ENCODE measurements around the gene SLC27A5. TPM values are rescaled to one million over a fixed set of nuclear protein-coding genes. Genes with fewer than 3 reads are reported as not detected.

Gene SLC27A5
- total RNA-seq, 1 experiment from 2014 or later = 17.1 TPM

DNA sequence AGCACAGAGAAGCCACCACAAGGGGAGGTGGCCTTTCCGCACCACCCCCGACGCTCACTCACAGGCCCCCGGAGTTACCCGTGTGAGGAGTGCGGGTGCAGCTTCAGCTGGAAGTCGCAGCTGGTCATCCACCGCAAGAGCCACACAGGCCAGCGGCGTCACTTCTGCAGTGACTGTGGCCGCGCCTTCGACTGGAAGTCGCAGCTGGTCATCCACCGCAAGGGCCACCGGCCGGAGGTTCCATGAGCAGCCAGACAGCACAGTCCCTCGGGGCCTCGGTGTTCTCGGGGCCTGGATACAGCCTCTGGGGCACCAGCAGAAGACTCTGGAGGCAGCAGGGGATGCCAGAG is 31.3 kb downstream of the SLC27A5 start:
- Histone ChIP-seq H2AFZ (ENCODE audit: low read length) (no peak overlapping the region), H3K18ac (ENCODE audit: insufficient read length, low read depth, low read length) (no peak overlapping the region), H3K9ac (ENCODE audit: extremely low read depth, insufficient read length, low read length) (no peak overlapping the region), H2BK12ac (ENCODE audit: insufficient read length, low read depth, low read length) (no peak overlapping the region), H2BK120ac (ENCODE audit: low read depth, low read length, poor library complexity, severe bottlenecking) (no peak overlapping the region), H3K4me2 (ENCODE audit: insufficient read depth, insufficient read length, low read length) (no peak overlapping the region), H4K91ac (ENCODE audit: insufficient read length, low read depth, low read length) (no peak overlapping the region), H3K23me2 (ENCODE audit: insufficient read length, low read depth, low read length, poor library complexity, severe bottlenecking) (peaks cover 7% of the 10 kb centered on the region), H3T11ph (ENCODE audit: low read length) (no peak overlapping the region), H3K9me3 (ENCODE audit: control insufficient read depth, low read depth, low read length) (no peaks in the 10 kb centered on the region), H4K20me1 (ENCODE audit: control insufficient read depth, insufficient read depth, insufficient read length) (no peaks in the 10 kb centered on the region), H2AK5ac (ENCODE audit: insufficient read length, low read length) (no peak overlapping the region), H3K27me3 (ENCODE audit: insufficient read depth, low read length) (no peaks in the 10 kb centered on the region), H2BK15ac (ENCODE audit: low read depth, low read length) (no peak overlapping the region), H3K4me1 (ENCODE audit: insufficient read depth, low read length) (no peaks in the 10 kb centered on the region), H3K56ac (ENCODE audit: insufficient read length, low read depth, low read length) (no peak overlapping the region), H4K5ac (ENCODE audit: insufficient read length, low read depth, low read length) (no peak overlapping the region), H4K8ac (replicated peaks; ENCODE audit: insufficient read length, low read depth, low read length) (no peak overlapping the region), H2BK5ac (ENCODE audit: insufficient read length, low read length) (no peak overlapping the region), H3K14ac (ENCODE audit: insufficient read depth, low read length) (no peak overlapping the region), H3K23ac (ENCODE audit: insufficient read length, low read depth, low read length) (no peak overlapping the region), H3K79me1 (ENCODE audit: insufficient read depth, low read depth, low read length, poor library complexity, severe bottlenecking) (no peaks in the 10 kb centered on the region), H2BK20ac (ENCODE audit: low read depth, low read length, poor library complexity, severe bottlenecking) (no peak overlapping the region), H3K4ac (ENCODE audit: low read depth, low read length) (no peak overlapping the region), H3K79me2 (ENCODE audit: insufficient read depth, low read length) (no peaks in the 10 kb centered on the region), H3K27ac (ENCODE audit: insufficient read length, low read depth, low read length) (no peak overlapping the region)
- peaks cover 0 to 7% (median 2%) of the 10 kb centered on the region in 3 experiments; a peak in 3 of 7 replicates for H3K36me3 Mint-ChIP-seq (ENCODE audit: insufficient read depth in 1 of 3, low read depth in 3 of 3)
- no peaks in the 10 kb centered on the region for H3K9me3 Mint-ChIP-seq
- TF ChIP-seq CTCF (conservative IDR thresholded peaks at IDR 0.05) = no peak
- DNase-seq = no peak
- H3K27ac Mint-ChIP-seq = no peak overlapping the region
- no peaks in the 10 kb centered on the region; the same call in 1 of the 2 replicates for H3K27me3 Mint-ChIP-seq (ENCODE audit: low read depth)
- H3K4me3 Mint-ChIP-seq = no peak overlapping the region
- WGBS (ENCODE audit: extremely low coverage, insufficient read length, low lambda C conversion rate) = no CpG with 5 or more reads among the region's 20 CpGs
- H3K4me1 Mint-ChIP-seq = peaks cover 6 to 7% of the 10 kb centered on the region in 2 experiments
